BLaER1 (cell line): ENCODE results near the gene NOTCH2.

Experiments
- H3K27ac ChIP-seq: shearing (Covaris generic); formaldehyde crosslinking; 2 replicates; pipeline ENCODE4 v1.8.1; 2022
- H3K27me3 ChIP-seq: shearing (Covaris generic); formaldehyde crosslinking; 2 replicates; pipeline ENCODE4 v1.8.1; 2022
- H3K36me3 ChIP-seq: shearing (Covaris generic); formaldehyde crosslinking; 2 replicates; pipeline ENCODE4 v1.8.1; 2022
- H3K4me1 ChIP-seq: shearing (Covaris generic); formaldehyde crosslinking; 2 replicates; pipeline ENCODE4 v1.8.1; 2022
- H3K4me2 ChIP-seq: shearing (Covaris generic); formaldehyde crosslinking; 2 replicates; pipeline ENCODE4 v1.8.1; 2022
- H3K4me3 ChIP-seq: shearing (Covaris generic); formaldehyde crosslinking; 2 replicates; pipeline ENCODE4 v1.8.1; 2022
- H3K9ac ChIP-seq: shearing (Covaris generic); formaldehyde crosslinking; 2 replicates; pipeline ENCODE4 v1.8.1; 2022
- H3K9me3 ChIP-seq: shearing (Covaris generic); formaldehyde crosslinking; 2 replicates; pipeline ENCODE4 v1.8.1; 2022
- H4K20me1 ChIP-seq: shearing (Covaris generic); formaldehyde crosslinking; 2 replicates; pipeline ENCODE4 v1.8.1; 2022
- Cebpa-rat ChIP-seq: shearing (Covaris generic); IDR thresholded peaks from 2 replicates; pipeline ENCODE4 v1.8.1; 2022

The NOTCH2 gene

DNA sequence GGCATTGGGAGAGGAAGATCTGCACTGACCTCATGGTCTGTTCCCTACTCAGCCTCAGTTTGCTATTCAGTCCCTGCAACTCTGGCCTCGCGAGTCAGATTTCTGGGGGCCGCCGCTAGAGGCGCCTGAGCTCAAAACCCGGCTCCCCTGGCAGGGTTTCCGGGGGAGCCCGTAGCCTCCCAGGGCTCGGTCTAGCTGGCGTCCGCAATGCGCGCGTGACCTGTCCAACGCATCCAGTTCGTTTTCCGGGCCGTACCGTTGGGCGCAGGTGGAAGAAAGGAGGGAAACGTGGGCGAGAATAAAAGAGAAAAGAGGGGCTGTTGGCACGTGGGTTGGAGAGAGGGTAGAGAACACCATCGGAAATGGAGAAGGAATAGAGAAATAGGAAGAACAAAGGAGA lies 173.2 kb downstream of the NOTCH2 start, which contains the start of gene ADAM30:
TSS of gene ADAM30 (minus strand) at position 213 of the 400 bp plus-strand sequence. CDS start at position 34, 179 bp downstream.
- H3K4me3 ChIP-seq: no peak within 1 kb of the TSS
- no peak within 1 kb of the TSS for H3K4me2 ChIP-seq
- no peaks in the 10 kb centered on the region for H4K20me1 ChIP-seq
- H3K4me1 ChIP-seq: no peaks in the 10 kb centered on the region
- no peak within 1 kb of the TSS for H3K27ac ChIP-seq
- TF ChIP-seq Cebpa-rat: no peak
- no peaks in the 10 kb centered on the region for H3K9me3 ChIP-seq
- no peaks in the 10 kb centered on the region for H3K27me3 ChIP-seq
- H3K36me3 ChIP-seq: no peaks in the 10 kb centered on the region
- no peak within 1 kb of the TSS for H3K9ac ChIP-seq

DNA sequence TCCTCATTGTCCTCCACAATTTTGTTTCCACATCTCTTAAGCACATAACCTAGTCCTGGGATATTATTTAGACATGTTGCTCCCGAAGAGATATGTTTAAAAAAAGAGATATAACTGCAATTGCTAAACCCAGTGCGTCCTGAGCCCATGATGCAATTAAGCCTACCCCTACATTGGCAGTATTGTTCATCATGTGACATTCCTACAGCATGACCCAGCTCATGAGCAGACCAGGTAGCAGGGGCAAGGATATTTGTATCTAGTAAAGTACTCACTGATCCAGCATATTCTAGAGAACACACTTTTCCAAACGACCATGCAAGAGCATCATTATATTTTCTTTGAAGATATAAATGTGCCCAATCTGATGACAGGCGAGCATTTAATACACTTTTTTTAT lies 174.4 kb downstream of the NOTCH2 start:
- H3K36me3 ChIP-seq: no peaks in the 10 kb centered on the region
- no peak overlapping the region for H3K9ac ChIP-seq
- TF ChIP-seq Cebpa-rat: no peak
- no peak overlapping the region for H3K4me2 ChIP-seq
- no peaks in the 10 kb centered on the region for H3K4me1 ChIP-seq
- no peaks in the 10 kb centered on the region for H3K27me3 ChIP-seq
- H3K4me3 ChIP-seq: no peak overlapping the region
- no peaks in the 10 kb centered on the region for H3K9me3 ChIP-seq
- H4K20me1 ChIP-seq: no peaks in the 10 kb centered on the region
- H3K27ac ChIP-seq: no peak overlapping the region

DNA sequence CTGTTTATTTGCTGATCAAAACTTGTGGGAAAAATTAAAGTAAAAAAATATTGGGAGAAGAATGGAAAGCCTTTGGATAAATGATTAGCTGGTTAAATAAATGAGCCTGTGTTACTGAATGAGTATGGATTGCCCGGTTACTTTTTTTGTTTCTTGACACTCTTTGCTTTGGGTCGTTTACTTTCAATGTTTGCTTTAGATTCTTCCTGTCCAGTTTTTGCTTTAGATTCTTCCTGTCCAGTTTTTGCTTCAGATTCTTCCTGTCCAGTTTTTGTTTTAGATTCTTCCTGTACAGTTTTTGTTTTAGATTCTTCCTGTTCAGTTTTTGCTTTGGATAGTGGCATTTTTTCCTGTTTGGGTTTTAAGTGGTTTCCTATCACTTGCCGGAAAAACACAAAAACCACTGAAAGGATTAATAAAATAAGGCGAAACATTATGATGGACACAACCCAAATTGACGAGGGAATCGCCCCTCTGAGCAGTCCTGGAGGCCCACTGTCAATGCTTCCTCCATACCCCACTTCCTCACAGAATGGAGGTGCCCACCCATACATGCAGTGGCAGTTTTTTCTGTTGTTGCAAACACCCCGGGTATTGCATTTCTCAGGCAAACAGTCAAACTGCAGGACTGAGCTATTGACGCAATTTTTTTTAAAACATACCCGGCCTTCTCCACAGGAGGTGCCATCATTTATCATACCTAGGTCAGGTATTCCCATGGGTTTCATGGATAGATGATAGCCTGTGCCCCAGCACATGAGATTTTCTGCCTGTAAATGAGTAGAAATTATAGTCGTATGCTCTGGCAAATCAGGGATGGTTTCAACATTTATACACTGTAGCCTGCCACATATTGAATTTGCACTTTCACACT lies 175.4 kb downstream of the NOTCH2 start:
- TF ChIP-seq Cebpa-rat: no peak
- Histone ChIP-seq H3K27me3 (no peaks in the 10 kb centered on the region), H3K9ac (no peak overlapping the region), H4K20me1 (no peaks in the 10 kb centered on the region), H3K4me1 (no peaks in the 10 kb centered on the region), H3K4me3 (no peak overlapping the region), H3K4me2 (no peak overlapping the region), H3K36me3 (no peaks in the 10 kb centered on the region), H3K27ac (no peak overlapping the region), H3K9me3 (peaks cover 4% of the 10 kb centered on the region; the same call in 1 of the 2 replicates)

DNA sequence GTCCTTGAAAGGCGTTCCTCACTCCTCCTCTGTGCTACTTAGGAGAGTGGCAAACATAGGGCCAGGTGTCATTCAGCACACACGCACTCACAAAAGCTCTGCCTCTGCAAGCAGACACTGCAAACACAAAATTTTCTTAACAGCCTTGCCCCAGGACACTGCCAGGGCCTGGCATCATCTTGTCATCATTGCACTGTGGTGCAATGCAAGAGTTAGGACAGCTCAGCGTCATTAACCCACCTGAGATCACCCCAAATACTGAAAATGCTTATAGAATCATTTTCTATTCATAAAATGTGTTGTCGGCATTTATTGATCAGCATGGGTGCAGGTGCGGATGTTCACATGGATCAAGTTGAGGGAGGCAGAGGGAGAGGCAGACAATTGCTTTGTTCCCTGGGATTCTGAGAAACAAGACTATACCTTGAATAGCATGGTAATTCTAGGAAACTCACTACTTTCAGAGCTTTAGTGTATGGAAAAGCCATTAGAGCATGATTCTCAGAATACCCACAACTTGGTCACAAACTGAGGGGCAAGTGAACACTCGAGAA lies 176.1 kb downstream of the NOTCH2 start:
- no peak overlapping the region for H3K9ac ChIP-seq
- no peak overlapping the region for H3K4me2 ChIP-seq
- no peak overlapping the region for H3K27ac ChIP-seq
- no peaks in the 10 kb centered on the region for H4K20me1 ChIP-seq
- no peaks in the 10 kb centered on the region for H3K36me3 ChIP-seq
- peaks cover 12% of the 10 kb centered on the region for H3K9me3 ChIP-seq
- H3K27me3 ChIP-seq: no peaks in the 10 kb centered on the region
- H3K4me1 ChIP-seq: no peaks in the 10 kb centered on the region
- no peak overlapping the region for H3K4me3 ChIP-seq
- TF ChIP-seq Cebpa-rat: no peak

DNA sequence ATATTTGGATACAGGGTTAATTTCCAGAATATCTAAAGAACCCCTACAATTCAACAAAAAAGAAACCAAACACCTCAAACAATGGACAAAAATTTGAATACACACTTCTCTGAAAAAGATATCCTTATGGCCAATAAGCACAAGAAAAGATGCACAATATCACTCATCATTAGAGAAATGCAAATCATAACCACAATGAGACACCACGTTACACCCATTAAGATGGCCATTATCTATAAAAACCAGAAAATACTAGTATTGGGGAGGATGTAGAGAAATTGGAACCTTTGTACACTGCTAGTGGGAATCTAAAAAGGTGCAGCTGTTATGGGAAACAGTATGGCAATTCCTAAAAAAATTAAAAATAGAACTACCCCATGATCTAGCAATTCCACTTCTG lies 178.1 kb downstream of the NOTCH2 start:
- TF ChIP-seq Cebpa-rat: no peak
- Histone ChIP-seq H3K27ac (no peak overlapping the region), H3K4me2 (no peak overlapping the region), H3K9ac (no peak overlapping the region), H4K20me1 (no peaks in the 10 kb centered on the region), H3K4me3 (no peak overlapping the region), H3K9me3 (peaks cover 28% of the 10 kb centered on the region), H3K27me3 (no peaks in the 10 kb centered on the region), H3K36me3 (no peaks in the 10 kb centered on the region), H3K4me1 (no peaks in the 10 kb centered on the region)

DNA sequence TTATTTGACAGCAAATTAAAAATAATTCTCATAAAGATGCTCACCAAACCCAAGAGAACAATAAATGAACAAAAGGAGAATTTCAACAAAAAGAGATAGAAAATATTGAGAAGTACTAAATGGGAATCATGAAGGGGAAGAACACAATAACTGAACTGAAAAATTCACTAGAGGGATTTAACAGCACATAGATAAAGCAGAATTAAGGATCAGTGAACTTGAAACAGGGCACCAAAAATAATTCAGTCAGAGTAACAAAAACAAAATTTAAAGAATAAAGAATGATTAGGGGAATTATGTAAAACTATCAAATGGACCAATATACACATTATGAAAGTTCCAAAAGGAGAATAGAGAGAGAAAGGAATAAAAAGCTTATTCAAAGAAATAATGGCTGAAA lies 181.0 kb downstream of the NOTCH2 start:
- Histone ChIP-seq H3K9me3 (peaks cover 28% of the 10 kb centered on the region), H3K27ac (no peak overlapping the region), H3K4me3 (no peak overlapping the region), H3K4me2 (no peak overlapping the region), H3K9ac (no peak overlapping the region), H4K20me1 (no peaks in the 10 kb centered on the region), H3K27me3 (no peaks in the 10 kb centered on the region), H3K36me3 (no peaks in the 10 kb centered on the region), H3K4me1 (no peaks in the 10 kb centered on the region)
- no peak for TF ChIP-seq Cebpa-rat

DNA sequence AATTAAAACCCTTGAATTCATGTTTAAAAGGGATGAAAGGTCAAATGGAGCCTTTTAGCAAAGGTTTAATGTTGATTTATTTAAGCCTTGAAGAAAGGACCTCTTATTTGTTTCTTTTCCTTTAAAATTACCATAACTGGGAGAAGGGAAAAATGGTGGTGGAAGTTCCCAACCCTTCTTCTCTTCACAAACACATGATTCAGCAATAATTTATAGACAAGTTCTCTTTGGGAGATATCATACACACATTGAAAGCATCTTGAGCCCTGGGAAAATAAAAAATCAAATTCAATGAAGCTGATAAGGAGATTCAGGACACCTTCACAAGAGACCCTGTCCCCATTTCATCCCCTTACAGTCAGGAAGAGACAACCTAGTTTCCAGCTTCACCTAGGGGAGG lies 182.0 kb downstream of the NOTCH2 start:
- no peak overlapping the region for H3K4me2 ChIP-seq
- TF ChIP-seq Cebpa-rat: no peak
- no peak overlapping the region for H3K27ac ChIP-seq
- no peaks in the 10 kb centered on the region for H3K4me1 ChIP-seq
- H4K20me1 ChIP-seq: no peaks in the 10 kb centered on the region
- no peaks in the 10 kb centered on the region for H3K27me3 ChIP-seq
- H3K36me3 ChIP-seq: no peaks in the 10 kb centered on the region
- H3K9ac ChIP-seq: no peak overlapping the region
- peaks cover 28% of the 10 kb centered on the region for H3K9me3 ChIP-seq
- no peak overlapping the region for H3K4me3 ChIP-seq

DNA sequence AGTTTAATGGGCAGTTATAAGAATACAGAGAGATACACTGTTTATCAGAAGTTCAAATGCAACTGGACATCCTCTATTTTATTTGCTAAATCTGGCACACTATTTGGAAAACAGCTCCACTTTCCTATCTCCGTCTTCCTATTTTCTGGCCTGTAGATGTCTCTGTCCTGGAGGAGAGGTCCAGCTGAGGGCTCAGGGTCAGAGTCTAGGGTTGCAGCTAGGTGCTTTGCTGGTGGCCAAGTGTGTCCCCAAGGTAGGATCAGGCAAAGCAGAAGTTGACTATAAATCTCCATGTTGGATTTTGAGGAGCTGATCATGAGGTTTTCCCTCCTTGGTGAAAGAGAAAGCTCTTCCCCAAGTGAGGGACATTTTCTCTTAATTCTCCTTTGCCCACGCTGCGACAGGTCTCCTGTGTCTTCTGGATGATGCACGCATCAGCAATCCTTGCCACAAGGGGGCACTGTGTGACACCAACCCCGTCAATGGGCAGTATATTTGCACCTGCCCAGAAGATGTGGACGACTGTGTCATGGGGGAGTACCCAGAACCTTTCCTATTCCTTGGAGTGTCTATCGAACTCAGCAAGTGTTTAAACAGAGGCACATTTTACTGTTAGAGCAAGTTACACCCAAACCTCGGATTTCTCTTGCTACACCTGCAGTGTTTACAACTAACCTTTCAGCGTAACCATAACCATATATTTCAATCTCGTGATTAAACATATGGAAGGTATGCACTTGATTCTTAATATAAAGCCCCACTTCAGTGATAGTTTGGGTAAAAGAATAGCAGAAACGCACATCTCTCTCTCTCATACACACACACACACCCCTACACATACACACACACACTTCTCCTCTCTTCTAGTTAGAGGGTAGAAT lies 183.3 kb downstream of the NOTCH2 start:
- Histone ChIP-seq H3K4me2 (no peak overlapping the region), H3K27me3 (no peaks in the 10 kb centered on the region), H3K9me3 (peaks cover 28% of the 10 kb centered on the region), H3K4me1 (no peaks in the 10 kb centered on the region), H3K27ac (no peak overlapping the region), H3K36me3 (no peaks in the 10 kb centered on the region), H3K4me3 (no peak overlapping the region), H4K20me1 (no peaks in the 10 kb centered on the region), H3K9ac (no peak overlapping the region)
- TF ChIP-seq Cebpa-rat: no peak

DNA sequence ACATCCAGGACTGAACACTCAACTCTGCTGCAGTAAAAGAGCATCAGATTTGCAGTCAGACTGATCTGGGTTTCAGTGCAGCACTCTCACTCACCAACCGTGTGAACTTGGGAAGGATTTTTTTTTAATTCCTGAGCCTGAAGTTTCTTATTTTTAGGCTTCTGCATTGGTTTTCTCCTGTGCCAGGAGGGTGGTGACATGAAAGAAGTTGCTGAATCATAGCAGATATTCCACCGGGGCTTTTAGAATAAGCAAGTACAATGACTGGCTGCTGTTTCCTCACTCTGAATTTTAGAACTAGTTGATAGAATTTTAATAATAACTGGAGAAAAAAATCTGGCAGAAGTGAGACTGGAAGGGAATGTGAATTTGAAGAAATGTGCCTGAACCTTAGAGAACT lies 184.8 kb downstream of the NOTCH2 start:
- no peak for TF ChIP-seq Cebpa-rat
- H3K4me2 ChIP-seq: no peak overlapping the region
- H3K36me3 ChIP-seq: no peaks in the 10 kb centered on the region
- no peaks in the 10 kb centered on the region for H4K20me1 ChIP-seq
- peaks cover 25% of the 10 kb centered on the region for H3K9me3 ChIP-seq
- no peak overlapping the region for H3K27ac ChIP-seq
- no peak overlapping the region for H3K9ac ChIP-seq
- H3K4me1 ChIP-seq: no peaks in the 10 kb centered on the region
- H3K4me3 ChIP-seq: no peak overlapping the region
- H3K27me3 ChIP-seq: no peaks in the 10 kb centered on the region

DNA sequence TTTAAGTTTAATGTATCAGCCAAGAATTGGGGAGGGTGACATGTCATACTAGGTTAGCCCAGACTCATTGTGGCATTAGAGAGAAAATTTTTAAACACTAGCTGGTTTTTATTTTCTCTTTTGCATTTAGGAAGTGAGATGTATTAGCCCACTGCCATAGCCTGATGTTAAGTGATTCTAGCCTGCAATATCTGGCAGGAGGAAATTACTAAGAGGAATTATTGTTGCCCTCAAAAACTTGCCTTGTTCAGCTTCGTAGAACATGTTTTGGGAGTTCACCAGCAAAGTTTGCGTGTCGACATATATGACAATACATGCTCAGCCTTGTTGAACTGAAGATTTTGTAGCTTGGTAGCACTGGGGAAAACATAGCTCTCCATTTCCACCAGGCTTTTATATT lies 185.6 kb downstream of the NOTCH2 start:
- TF ChIP-seq Cebpa-rat: no peak
- peaks cover 21% of the 10 kb centered on the region for H3K9me3 ChIP-seq
- no peak overlapping the region for H3K9ac ChIP-seq

More for the DNA sequence above, 185.6 kb downstream of the NOTCH2 start:
- Histone ChIP-seq H3K4me2 (no peak overlapping the region), H4K20me1 (no peaks in the 10 kb centered on the region), H3K27ac (no peak overlapping the region), H3K36me3 (no peaks in the 10 kb centered on the region), H3K27me3 (no peaks in the 10 kb centered on the region), H3K4me3 (no peak overlapping the region), H3K4me1 (no peaks in the 10 kb centered on the region)
